Transverse colon (tissue), 3 donors: ENCODE results near the gene EIF4E1B.

Experiments used
- CTCF ChIP-seq, 5 experiments: fragments of 200-600 bp in 3 of 5; fragments of 450-650 bp in 2 of 5; sonication (generic) in 3 of 5; IDR thresholded peaks; 1 replicate in 2 of 5; 2 replicates in 3 of 5; pipeline ENCODE4 v1.5.1; 2016 to 2017; ENCODE audit warnings: antibody characterized with exemption in 5 of 5, inconsistent platforms in 3 of 5, mild to moderate bottlenecking in 2 of 5, moderate library complexity in 1 of 5
- EP300 ChIP-seq: sonication (generic); formaldehyde crosslinking; IDR thresholded peaks from one replicate; pipeline ENCODE4 v1.6.1; 2017; ENCODE audit warnings: antibody characterized with exemption, low read depth

GRCh38 chr5:176685010-176685409, 54.5 kb downstream of the EIF4E1B start:
- TF ChIP-seq CTCF (IDR thresholded peaks at IDR 0.05) (no peak), EP300 (no peak)
